PFSK-1 (cell line): ENCODE data around the gene SLMAP.

ENCODE experiments used
- FOXP2 ChIP-seq: optimal IDR thresholded peaks from 2 replicates; pipeline ENCODE3; 2011; ENCODE audit warnings: borderline replicate concordance, control low read depth, inconsistent platforms; ENCODE audit not compliant: insufficient read depth; ENCODE audit errors: extremely low read length, extremely low read depth
- POLR2AphosphoS5 ChIP-seq: IDR thresholded peaks from 2 replicates; pipeline ENCODE4 v1.6.1; 2012; ENCODE audit warnings: low read depth, mild to moderate bottlenecking, control low read depth, low read length, moderate library complexity
- SIN3A ChIP-seq: IDR thresholded peaks from 2 replicates; pipeline ENCODE4 v1.6.1; 2012; ENCODE audit warnings: mild to moderate bottlenecking, low read length, moderate library complexity, borderline replicate concordance; ENCODE audit not compliant: insufficient read depth
- TAF1 ChIP-seq: IDR thresholded peaks from 2 replicates; pipeline ENCODE4 v1.6.1; 2012; ENCODE audit warnings: low read length, control low read depth, borderline replicate concordance; ENCODE audit not compliant: insufficient read depth
- TF ChIP-seq, protein P1 (sequence below), 2 experiments: IDR thresholded peaks; 2 replicates each; pipeline versions ENCODE4 v1.6.1 to v1.8.0; 2011 to 2012; ENCODE audit warnings: low read depth in 2 of 2, low read length in 2 of 2, control low read depth in 1 of 2, inconsistent platforms in 1 of 2, mild to moderate bottlenecking in 1 of 2, moderate library complexity in 1 of 2; ENCODE audit not compliant: insufficient read depth in 1 of 2

DNA sequence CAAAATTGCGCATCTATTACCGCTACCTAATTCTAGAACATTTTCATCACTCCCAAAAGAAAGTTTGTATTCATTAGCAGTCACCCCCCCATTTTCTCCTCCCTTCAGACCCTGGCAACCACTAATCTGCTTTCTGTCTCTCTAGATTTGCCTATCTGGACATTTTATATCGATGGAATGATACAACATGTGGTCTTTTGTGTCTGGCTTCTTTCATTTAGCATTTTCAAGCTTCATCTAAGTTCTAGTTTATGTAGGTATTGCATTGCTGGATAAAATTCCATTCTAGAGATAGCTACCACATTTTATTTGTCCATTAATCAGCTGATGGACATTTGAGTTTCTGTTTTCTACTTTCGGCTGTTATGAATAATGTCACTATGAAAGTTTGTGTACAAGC lies 38.4 kb downstream of the SLMAP start:
- TF ChIP-seq TAF1 (no peak), POLR2AphosphoS5 (no peak), FOXP2 (no peak), SIN3A (no peak)
- TF ChIP-seq, protein P1, sequence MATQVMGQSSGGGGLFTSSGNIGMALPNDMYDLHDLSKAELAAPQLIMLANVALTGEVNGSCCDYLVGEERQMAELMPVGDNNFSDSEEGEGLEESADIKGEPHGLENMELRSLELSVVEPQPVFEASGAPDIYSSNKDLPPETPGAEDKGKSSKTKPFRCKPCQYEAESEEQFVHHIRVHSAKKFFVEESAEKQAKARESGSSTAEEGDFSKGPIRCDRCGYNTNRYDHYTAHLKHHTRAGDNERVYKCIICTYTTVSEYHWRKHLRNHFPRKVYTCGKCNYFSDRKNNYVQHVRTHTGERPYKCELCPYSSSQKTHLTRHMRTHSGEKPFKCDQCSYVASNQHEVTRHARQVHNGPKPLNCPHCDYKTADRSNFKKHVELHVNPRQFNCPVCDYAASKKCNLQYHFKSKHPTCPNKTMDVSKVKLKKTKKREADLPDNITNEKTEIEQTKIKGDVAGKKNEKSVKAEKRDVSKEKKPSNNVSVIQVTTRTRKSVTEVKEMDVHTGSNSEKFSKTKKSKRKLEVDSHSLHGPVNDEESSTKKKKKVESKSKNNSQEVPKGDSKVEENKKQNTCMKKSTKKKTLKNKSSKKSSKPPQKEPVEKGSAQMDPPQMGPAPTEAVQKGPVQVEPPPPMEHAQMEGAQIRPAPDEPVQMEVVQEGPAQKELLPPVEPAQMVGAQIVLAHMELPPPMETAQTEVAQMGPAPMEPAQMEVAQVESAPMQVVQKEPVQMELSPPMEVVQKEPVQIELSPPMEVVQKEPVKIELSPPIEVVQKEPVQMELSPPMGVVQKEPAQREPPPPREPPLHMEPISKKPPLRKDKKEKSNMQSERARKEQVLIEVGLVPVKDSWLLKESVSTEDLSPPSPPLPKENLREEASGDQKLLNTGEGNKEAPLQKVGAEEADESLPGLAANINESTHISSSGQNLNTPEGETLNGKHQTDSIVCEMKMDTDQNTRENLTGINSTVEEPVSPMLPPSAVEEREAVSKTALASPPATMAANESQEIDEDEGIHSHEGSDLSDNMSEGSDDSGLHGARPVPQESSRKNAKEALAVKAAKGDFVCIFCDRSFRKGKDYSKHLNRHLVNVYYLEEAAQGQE (IDR thresholded peaks at IDR 0.05; ENCODE audit: insufficient read depth in 1 of 2, low read depth in 2 of 2, low read length in 2 of 2) = no peak
